Fibroblast of skin of right quadriceps (primary cell): Measurements from ENCODE around the gene FGF2.
A peak's percentile ranks its signal among the peaks of the same experiment; 100 is the strongest.
"Not testable (repeated sequence)": the region's sequence is repeated elsewhere in the genome, so short reads cannot be mapped to it uniquely, and the experiment has no call there.

Experiments used
- DNase-seq: peaks from one replicate; pipeline ENCODE4 v3.0.0-alpha.2; 2013

FGF2 gene

GRCh38 chr4:122826553-122827257 is at the start of gene FGF2:
Gene FGF2 (plus strand): TSS chr4:122826831. CDS start chr4:122827175, 344 bp downstream.
- peak; percentile 82 for DNase-seq

GRCh38 chr4:122776916-122777315 is 49.7 kb upstream of the FGF2 start:
- peak; percentile 53 for DNase-seq

- peak; percentile 98 for DNase-seq
Measured at GRCh38 chr4:122777846-122778673, 48.6 kb upstream of the FGF2 start.

GRCh38 chr4:122781486-122781885 is 45.1 kb upstream of the FGF2 start:
- no peak for DNase-seq

- peak; percentile 95 for DNase-seq
Measured at GRCh38 chr4:122783301-122784215, 43.1 kb upstream of the FGF2 start.

- peak; percentile 12 for DNase-seq
Measured at GRCh38 chr4:122784261-122784660, 42.4 kb upstream of the FGF2 start.

GRCh38 chr4:122785099-122785498 is 41.5 kb upstream of the FGF2 start:
- DNase-seq, result no peak

- DNase-seq, result not testable (repeated sequence)
Measured at GRCh38 chr4:122786296-122786695, 40.3 kb upstream of the FGF2 start.

- not testable (repeated sequence) for DNase-seq
Measured at GRCh38 chr4:122786920-122787319, 39.7 kb upstream of the FGF2 start.

GRCh38 chr4:122787940-122788339 is 38.7 kb upstream of the FGF2 start:
- DNase-seq, result no peak

GRCh38 chr4:122788935-122789334 is 37.7 kb upstream of the FGF2 start:
- DNase-seq, result no peak

- no peak for DNase-seq
Measured at GRCh38 chr4:122793811-122794210, 32.8 kb upstream of the FGF2 start.

GRCh38 chr4:122796801-122797404 is 29.7 kb upstream of the FGF2 start:
- no peak for DNase-seq

- DNase-seq, result no peak
Measured at GRCh38 chr4:122797405-122798094, 29.1 kb upstream of the FGF2 start.

- peak; percentile 91 for DNase-seq
Measured at GRCh38 chr4:122798101-122798500, 28.5 kb upstream of the FGF2 start.

- no peak for DNase-seq
Measured at GRCh38 chr4:122798917-122799316, 27.7 kb upstream of the FGF2 start.

GRCh38 chr4:122803788-122804208 is 22.8 kb upstream of the FGF2 start:
- no peak for DNase-seq

GRCh38 chr4:122806981-122807679 is 19.5 kb upstream of the FGF2 start:
- peak; percentile 61 for DNase-seq

- DNase-seq, result no peak
Measured at GRCh38 chr4:122810669-122811068, 16.0 kb upstream of the FGF2 start.

- not testable (repeated sequence) for DNase-seq
Measured at GRCh38 chr4:122811781-122812180, 14.8 kb upstream of the FGF2 start.

GRCh38 chr4:122812823-122813222 is 13.8 kb upstream of the FGF2 start:
- not testable (repeated sequence) for DNase-seq
